Iris pigment epithelial cell (primary cell): ENCODE measurements around the gene SCGB3A2.
A peak's percentile ranks its signal among the peaks of the same experiment; 100 is the strongest.
"Not testable (repeated sequence)": the region's sequence is repeated elsewhere in the genome, so short reads cannot be mapped to it uniquely, and the experiment has no call there.

ENCODE experiments used
- DNase-seq: peaks from one replicate; pipeline ENCODE4 v3.0.0-alpha.2; 2011; ENCODE audit warnings: low read depth

SCGB3A2 gene

DNA sequence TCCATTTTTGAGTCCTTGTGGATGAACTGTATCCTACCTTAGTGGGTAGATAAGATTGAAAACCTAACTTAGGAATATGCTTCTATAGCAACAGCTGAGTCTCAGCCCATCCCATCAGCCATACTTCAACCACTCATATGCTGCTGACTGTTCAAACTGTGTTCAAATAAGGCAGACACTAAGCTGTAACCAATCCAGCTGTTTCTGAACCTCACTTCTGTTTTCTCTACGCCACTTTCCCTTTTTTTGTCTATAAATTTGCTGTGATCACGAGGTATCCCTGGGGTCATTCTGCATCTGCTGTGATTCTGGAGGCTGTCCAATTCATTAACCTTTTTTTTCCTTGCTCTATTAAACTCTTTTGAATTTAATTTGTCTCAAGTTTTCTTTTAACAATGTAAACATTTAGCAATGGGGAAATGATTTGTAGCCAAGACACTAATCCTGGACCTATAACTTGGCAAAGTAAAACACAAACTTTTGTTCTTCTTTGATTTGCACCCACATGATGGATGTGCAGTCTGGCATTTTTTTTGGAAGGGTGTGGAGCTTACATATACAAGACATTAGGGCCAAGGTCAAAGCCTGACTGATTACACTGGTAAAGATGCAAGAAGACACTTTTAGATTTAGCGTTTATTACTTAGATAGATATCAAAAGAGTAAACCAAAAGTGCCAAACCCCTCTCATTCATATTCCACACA, 14.9 kb upstream of the SCGB3A2 start:
- DNase-seq, result no peak

GRCh38 chr5:147869112-147869511, 9.4 kb upstream of the SCGB3A2 start:
- no peak for DNase-seq

- not testable (repeated sequence) for DNase-seq
These were observed 8.6 kb upstream of the SCGB3A2 start for GRCh38 chr5:147869892-147870291.

DNA sequence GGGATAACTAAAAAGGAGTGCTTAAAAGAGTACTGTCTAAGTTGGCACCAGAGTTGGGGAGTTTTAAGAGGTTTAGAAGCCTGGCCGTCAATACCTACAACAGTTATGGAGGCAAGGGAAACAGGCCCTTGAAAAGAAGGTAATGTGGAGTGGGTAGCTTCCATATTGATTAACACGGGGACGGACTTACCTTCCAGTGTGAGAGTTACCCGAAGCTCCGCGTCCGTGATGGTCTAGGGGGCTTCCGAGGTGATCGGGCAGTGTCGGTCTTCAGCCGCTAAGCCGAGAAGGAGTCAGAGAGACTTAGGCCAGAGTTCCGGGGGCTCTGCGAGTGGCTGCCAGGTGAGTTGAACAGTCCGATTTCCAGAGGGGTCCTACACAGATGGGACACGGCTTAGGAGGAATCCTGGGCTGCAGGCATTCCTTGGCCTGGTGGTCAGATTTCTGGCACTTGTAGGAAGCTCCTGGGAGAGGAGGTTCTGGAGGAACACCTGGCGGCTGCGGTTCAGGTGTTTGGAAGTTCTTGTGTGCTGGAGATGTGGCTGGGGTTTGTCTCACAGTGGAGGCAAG, 6.4 kb upstream of the SCGB3A2 start:
- not testable (repeated sequence) for DNase-seq

DNA sequence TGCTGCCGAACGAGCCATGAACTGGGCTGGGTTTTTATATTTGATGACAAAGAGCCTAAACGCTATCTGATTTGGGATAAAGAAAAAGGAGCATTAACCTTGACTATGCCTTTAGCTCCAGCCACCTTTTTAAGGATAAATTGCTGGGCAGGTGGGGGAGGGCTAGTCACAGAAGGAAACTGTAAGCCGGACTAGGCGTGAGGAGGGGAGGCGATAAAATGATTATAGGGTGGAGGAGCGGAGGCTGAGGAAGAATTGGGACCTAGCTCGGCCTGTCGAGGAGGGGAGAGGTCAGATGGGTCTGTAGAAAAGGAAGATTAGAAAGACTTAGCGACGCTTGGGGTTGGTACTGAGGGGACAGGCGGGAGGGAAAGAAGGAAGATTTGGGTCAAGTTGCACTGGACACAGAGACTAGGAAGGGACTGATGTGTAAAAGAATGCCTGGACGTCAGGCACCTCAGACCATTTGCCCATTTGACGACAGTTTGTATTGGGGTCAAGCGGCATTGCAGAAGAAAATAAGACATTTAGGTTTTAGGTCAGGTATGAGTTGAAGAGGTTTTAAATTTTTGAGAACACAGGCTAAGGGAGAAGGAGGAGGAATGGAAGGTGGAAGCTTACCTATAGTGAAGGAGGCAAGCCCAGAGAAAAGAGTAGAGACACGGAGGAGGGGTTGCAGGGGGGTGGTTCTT, 5.6 kb upstream of the SCGB3A2 start:
- DNase-seq, result not testable (repeated sequence)

GRCh38 chr5:147874118-147874875, 4.2 kb upstream of the SCGB3A2 start:
- DNase-seq, result not testable (repeated sequence)

- no peak for DNase-seq
These were observed 3.6 kb upstream of the SCGB3A2 start for GRCh38 chr5:147874910-147875367.

DNA sequence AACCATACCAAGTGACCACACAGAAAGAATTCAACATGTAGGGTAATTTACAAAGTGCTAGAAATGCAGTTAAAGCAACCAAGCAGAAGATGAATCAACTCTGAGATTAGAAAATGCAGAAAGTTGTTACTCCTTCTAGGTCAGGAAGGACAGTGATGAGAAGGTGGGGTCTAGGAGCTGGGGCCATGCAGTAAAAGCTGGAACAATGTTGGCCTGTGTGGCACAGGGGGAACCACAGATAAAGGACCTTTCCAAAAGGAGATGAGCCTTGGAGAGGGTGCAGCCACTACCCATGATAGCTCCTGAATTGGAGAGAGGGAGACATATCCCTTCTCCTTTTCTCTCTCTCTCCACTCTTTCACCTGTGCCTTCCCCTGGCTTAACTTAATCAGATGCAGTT, 2.4 kb upstream of the SCGB3A2 start:
- no peak for DNase-seq

DNA sequence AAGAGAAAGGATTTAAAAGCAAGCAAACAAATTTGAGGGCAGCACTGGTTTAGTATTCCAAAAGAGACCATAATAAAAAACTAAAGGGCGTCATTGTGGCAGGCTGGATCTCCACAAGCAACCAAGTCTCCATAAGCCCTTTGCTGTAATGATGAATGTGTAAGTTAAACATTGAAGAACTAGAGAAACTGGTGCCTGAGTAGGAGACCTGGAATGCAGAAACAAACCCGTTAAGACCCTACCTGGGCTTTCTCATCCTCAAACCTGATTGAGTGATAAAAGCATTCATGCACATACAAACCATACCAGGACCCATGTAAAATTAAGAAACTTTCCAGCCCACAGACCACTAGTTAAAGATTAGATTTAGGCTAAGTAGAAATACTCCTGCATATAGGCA, 1.9 kb upstream of the SCGB3A2 start:
- no peak for DNase-seq

DNA sequence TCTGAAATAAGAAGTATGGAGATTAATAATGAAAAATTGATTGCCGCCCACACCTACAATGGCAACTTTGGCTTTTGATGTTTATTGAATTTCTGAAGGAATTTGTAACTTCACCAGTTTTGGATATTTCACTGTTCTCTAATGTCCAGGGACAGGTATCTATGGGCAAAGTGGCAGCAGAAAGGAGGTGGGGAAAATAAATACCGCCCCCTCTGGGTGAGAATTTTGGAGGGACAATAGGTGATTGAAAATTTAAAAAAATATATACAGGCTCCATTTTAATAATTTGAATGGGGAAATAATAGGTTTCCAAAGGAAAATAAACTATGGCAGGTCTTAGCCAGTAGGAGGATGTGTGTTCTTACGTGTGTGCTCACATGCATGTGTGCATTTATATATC, 1.3 kb downstream of the SCGB3A2 start:
- no peak for DNase-seq

DNA sequence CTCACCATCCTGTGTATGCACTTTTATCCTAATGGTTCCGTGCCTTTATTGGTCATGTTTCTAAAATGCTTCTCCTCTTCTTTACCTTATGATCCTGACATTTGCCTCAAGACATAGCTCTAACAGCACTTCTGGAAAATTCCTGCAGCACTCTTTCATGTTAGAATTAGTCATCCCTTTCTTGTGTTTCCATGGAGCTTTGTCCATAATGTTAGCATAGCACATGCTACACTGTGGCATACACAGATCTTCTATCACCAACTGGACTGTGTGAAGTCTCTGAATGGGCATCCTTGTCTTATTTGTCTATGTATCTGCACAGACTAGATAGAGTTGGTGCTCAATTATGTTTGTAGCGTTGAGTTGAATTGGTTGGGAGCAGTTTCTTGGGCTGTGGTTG, 2.0 kb downstream of the SCGB3A2 start:
- no peak for DNase-seq

GRCh38 chr5:147882586-147883313, 4.2 kb downstream of the SCGB3A2 start:
- DNase-seq, result no peak

GRCh38 chr5:147887026-147887627, 8.6 kb downstream of the SCGB3A2 start:
- DNase-seq, result peak; percentile 60

GRCh38 chr5:147887930-147888329, 9.4 kb downstream of the SCGB3A2 start:
- peak; percentile 48 for DNase-seq

GRCh38 chr5:147892696-147893296, 14.3 kb downstream of the SCGB3A2 start:
- peak; percentile 24 for DNase-seq

GRCh38 chr5:147893820-147894219, 15.3 kb downstream of the SCGB3A2 start:
- peak; percentile 41 for DNase-seq

GRCh38 chr5:147895864-147896263, 17.4 kb downstream of the SCGB3A2 start:
- DNase-seq, result no peak

- peak; percentile 51 for DNase-seq
These were observed 20.4 kb downstream of the SCGB3A2 start for GRCh38 chr5:147898875-147899401.

- DNase-seq, result peak; percentile 80
These were observed 23.1 kb downstream of the SCGB3A2 start for GRCh38 chr5:147901599-147902039.

- peak; percentile 87 for DNase-seq
These were observed 24.2 kb downstream of the SCGB3A2 start for GRCh38 chr5:147902609-147903115.
